ENCODE results near the gene CTTN. TPM values are rescaled to one million over a fixed set of nuclear protein-coding genes. Genes with fewer than 3 reads are reported as not detected.

Gene CTTN
- total RNA-seq, 1 experiment from 2014 or later: 1,035 TPM

DNA sequence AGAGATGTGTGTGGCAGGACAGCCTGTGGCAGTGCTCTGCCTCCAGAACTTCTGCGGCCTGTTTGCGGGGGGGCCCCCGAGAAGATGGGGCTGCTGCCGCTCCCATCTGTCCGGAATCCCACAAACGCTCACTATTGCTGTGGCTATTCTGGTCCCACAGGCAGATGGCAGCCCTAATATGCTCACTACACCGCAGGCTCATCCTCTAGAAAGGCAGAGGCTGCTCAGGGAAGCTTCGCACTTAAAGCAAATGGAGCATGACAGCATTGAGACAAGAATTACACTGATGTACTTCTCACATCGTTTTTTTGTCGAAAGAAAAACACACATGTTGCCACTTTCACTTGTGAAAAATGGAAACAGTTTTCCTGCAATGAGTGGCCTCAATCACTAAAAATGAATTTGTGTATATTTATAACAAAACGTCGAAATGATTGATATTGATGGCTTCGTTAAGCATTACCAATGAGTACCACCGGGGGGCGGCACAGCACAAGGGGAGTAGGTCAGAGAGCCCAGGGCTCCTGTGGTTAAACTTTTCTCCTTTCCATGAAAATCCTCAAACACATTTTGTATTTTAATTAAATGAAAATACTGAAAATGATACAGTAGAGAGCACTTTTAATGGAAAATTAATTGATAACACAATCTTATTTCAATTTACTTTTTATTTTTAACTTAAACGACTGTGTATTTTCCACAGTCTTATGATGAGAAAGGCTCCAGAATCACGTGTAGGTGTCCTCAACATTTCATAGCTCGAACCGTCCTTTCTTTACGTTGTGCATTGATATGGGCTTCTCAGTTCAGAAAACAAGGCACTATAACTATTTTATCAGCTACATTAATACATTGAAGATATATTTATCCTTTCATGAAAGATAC is 69.1 kb downstream of the CTTN start:
- Histone ChIP-seq H3K4me1 (replicated peaks) (no peaks in the 10 kb centered on the region; the same call in 1 of the 2 replicates), H3K36me3 (no peaks in the 10 kb centered on the region), H3K27me3 (replicated peaks) (peaks cover 15% of the 10 kb centered on the region), H3K4me3 (no peak overlapping the region), H3K9me3 (replicated peaks) (no peaks in the 10 kb centered on the region), H3K27ac (no peak overlapping the region)
- peak in 1 of 2 experiments; percentile 66 for DNase-seq (ENCODE audit: low read depth in 1 of 2, low spot score in 2 of 2)

DNA sequence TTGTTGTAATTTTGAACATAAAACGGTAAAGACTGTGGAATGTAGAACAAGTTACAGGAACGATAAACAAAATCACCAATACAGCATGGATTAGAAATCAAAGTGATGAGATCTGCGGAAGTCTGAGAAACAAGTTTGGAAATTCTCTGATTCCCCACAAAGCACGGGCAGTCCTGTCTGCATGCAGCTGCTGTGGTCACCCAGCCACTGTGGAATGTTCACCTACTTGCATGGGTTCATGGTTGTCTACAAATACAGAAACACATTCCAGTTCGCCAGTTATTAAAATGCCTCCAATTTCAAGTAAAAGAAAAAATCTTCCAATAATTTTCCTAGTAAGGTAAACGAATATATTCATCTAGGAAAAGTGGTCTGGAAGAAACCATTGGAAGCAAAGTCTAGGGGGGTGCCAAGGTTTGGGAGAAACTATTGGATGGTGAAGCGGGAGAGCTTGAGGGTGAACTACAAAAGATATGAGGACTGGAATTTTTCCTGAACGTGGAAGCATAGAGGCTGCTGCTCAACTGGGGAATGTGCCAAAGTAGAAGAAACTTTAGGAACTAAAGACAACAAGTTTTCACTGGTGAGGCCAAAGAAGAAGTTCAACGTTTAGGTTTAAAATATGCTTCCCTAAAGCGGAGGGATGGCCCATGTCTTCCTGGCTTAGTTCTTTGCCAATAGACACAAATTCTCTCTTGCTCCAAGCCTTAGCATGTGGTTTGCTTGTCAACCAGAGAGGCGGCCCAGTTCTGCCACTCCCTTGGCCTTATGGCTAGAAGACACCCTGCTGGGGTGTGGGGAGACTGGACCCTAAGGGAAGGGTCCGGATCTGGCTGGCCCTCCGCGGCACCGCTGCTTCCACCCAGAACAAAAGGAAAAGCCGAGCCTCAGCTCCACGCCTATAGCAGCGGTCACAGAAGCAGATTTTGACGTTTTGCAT is 70.2 kb downstream of the CTTN start:
- peaks cover 13% of the 10 kb centered on the region for H3K27me3 ChIP-seq (replicated peaks)
- no peaks in the 10 kb centered on the region for H3K9me3 ChIP-seq (replicated peaks)
- no peak overlapping the region for H3K27ac ChIP-seq
- no peaks in the 10 kb centered on the region; the same call in 1 of the 2 replicates for H3K4me1 ChIP-seq (replicated peaks)
- H3K36me3 ChIP-seq: no peaks in the 10 kb centered on the region
- H3K4me3 ChIP-seq: no peak overlapping the region
- peak in 1 of 2 experiments; percentile 49 for DNase-seq (ENCODE audit: low read depth in 1 of 2, low spot score in 2 of 2)

DNA sequence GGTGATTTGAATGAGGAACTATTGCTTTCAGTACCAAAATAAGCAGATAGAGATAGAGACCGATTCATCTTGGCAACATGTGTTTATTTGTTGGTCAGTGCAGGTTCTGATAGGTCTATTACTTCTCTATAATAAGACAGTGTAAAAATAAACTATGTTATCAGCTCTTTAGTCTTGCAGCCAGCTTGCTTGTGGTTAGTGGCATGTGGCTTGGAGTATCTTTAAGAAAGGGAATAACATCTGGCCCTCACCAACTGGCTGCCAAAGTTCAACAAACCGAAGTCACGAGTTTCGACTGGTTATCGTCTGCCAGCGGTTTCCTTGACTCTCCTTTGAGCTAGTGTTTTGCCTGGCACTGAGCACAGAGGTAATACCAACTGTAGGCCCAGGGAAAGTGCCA is 71.8 kb downstream of the CTTN start:
- no peaks in the 10 kb centered on the region for H3K9me3 ChIP-seq (replicated peaks)
- no peak overlapping the region for H3K27ac ChIP-seq
- no peaks in the 10 kb centered on the region; the same call in 1 of the 2 replicates for H3K4me1 ChIP-seq (replicated peaks)
- DNase-seq (ENCODE audit: low read depth in 1 of 2, low spot score in 2 of 2): no peak
- no peaks in the 10 kb centered on the region for H3K36me3 ChIP-seq
- H3K27me3 ChIP-seq (replicated peaks): peaks cover 13% of the 10 kb centered on the region
- H3K4me3 ChIP-seq: no peak overlapping the region

DNA sequence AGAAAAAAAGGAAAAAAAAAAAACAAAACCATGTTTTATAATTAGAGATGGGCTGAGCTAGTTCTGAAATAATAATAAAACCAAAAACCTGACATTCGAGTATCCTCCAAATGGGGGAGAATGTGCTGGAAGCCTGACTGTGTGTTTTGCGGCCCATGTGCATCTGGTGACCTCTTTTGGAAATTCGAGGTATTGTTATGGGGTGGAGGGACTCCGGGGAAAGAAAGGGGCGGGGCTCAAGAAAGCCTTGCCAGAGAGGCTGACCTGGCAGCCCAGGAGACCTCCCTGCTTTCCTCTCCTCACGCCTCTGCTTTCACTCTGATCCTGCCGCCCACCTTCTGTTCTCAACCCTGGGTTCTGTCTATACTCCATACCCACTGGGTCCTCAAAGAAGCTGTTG is 72.9 kb downstream of the CTTN start:
- Histone ChIP-seq H3K27me3 (replicated peaks) (peaks cover 13% of the 10 kb centered on the region), H3K36me3 (no peaks in the 10 kb centered on the region), H3K27ac (no peak overlapping the region), H3K9me3 (replicated peaks) (no peaks in the 10 kb centered on the region), H3K4me1 (replicated peaks) (no peaks in the 10 kb centered on the region; the same call in 1 of the 2 replicates), H3K4me3 (no peak overlapping the region)
- peak; percentile 50 to 74 for DNase-seq (ENCODE audit: low read depth in 1 of 2, low spot score in 2 of 2)

DNA sequence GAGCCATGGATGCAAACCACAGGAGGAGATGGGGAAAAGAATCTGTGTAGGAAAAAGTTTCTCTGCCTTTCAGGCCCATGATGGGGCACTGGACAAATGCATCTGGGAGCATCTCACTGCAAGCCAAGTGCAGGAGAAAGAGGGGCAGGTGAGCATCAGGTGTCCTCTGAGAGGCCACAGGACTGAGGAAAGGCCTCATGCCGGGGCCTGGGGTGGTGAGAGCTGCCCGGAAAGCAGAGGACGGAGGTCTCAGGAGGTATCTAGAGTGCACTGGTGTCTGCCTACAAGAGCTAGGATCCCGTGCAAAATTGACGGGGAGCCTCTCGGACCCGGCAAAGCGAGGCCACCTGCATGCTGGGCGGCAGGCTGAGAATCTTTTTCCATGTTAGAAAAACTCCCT is 73.9 kb downstream of the CTTN start:
- no peaks in the 10 kb centered on the region; the same call in 1 of the 2 replicates for H3K4me1 ChIP-seq (replicated peaks)
- DNase-seq (ENCODE audit: low read depth in 1 of 2, low spot score in 2 of 2): no peak
- H3K4me3 ChIP-seq: no peak overlapping the region
- H3K9me3 ChIP-seq (replicated peaks): no peaks in the 10 kb centered on the region
- H3K27ac ChIP-seq: no peak overlapping the region
- H3K27me3 ChIP-seq (replicated peaks): peaks cover 13% of the 10 kb centered on the region
- no peaks in the 10 kb centered on the region for H3K36me3 ChIP-seq

- DNase-seq (ENCODE audit: low read depth in 1 of 2, low spot score in 2 of 2): no peak
- no peaks in the 10 kb centered on the region for H3K36me3 ChIP-seq
- no peaks in the 10 kb centered on the region; the same call in 1 of the 2 replicates for H3K4me1 ChIP-seq (replicated peaks)
- no peak overlapping the region for H3K4me3 ChIP-seq
- H3K27ac ChIP-seq: no peak overlapping the region
- peaks cover 13% of the 10 kb centered on the region for H3K27me3 ChIP-seq (replicated peaks)
- no peaks in the 10 kb centered on the region for H3K9me3 ChIP-seq (replicated peaks)
Observed at GRCh38 chr11:70473186-70473872, 75.0 kb downstream of the CTTN start.

GRCh38 chr11:70473873-70474690 is 75.8 kb downstream of the CTTN start:
- DNase-seq (ENCODE audit: low read depth in 1 of 2, low spot score in 2 of 2): no peak
- no peaks in the 10 kb centered on the region for H3K36me3 ChIP-seq
- no peak overlapping the region for H3K27ac ChIP-seq
- no peaks in the 10 kb centered on the region for H3K9me3 ChIP-seq (replicated peaks)
- H3K4me1 ChIP-seq (replicated peaks): no peaks in the 10 kb centered on the region; the same call in 1 of the 2 replicates
- H3K4me3 ChIP-seq: no peak overlapping the region
- H3K27me3 ChIP-seq (replicated peaks): peaks cover 5% of the 10 kb centered on the region; the same call in 1 of the 2 replicates

GRCh38 chr11:70474710-70475109 is 76.4 kb downstream of the CTTN start:
- H3K27me3 ChIP-seq (replicated peaks): 0 out of 2 replicates have a peak, but pooled peaks cover under 1% of the 10 kb centered on the region
- no peak for DNase-seq (ENCODE audit: low read depth in 1 of 2, low spot score in 2 of 2)

GRCh38 chr11:70476669-70477068 is 78.3 kb downstream of the CTTN start:
- Histone ChIP-seq H3K4me1 (replicated peaks) (no peaks in the 10 kb centered on the region), H3K27ac (no peak overlapping the region), H3K36me3 (no peaks in the 10 kb centered on the region), H3K4me3 (no peak overlapping the region), H3K27me3 (replicated peaks) (no peaks in the 10 kb centered on the region), H3K9me3 (replicated peaks) (no peaks in the 10 kb centered on the region)
- no peak for DNase-seq (ENCODE audit: low read depth in 1 of 2, low spot score in 2 of 2)

More at GRCh38 chr11:70474710-70475109, 76.4 kb downstream of the CTTN start:
- Histone ChIP-seq H3K36me3 (no peaks in the 10 kb centered on the region), H3K4me1 (replicated peaks) (no peaks in the 10 kb centered on the region; the same call in 1 of the 2 replicates), H3K27ac (no peak overlapping the region), H3K9me3 (replicated peaks) (no peaks in the 10 kb centered on the region), H3K4me3 (no peak overlapping the region)

DNA sequence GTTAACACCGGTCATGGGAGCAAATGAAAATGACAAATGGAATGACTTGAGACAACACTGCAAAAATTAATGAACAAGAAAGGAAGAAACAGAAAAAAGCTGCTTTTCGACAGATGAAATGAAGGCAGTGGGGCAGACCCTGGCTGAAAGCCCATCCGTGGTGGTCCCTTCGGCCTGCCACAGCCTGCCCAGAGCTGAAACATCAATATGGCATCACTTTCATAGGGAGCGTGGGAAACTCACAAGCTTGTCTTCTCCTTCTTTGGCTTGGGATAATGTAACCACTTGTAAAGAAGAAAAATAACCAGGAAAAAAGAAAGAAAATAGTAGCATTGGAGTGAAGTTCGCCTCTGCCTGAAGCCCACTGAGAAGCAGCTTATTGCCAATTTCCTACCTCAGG is 78.8 kb downstream of the CTTN start:
- H3K27ac ChIP-seq: no peak overlapping the region
- H3K27me3 ChIP-seq (replicated peaks): no peaks in the 10 kb centered on the region
- H3K9me3 ChIP-seq (replicated peaks): 0 out of 2 replicates have a peak, but pooled peaks cover 2% of the 10 kb centered on the region
- H3K4me3 ChIP-seq: no peak overlapping the region
- no peaks in the 10 kb centered on the region for H3K36me3 ChIP-seq
- DNase-seq (ENCODE audit: low read depth in 1 of 2, low spot score in 2 of 2): no peak
- H3K4me1 ChIP-seq (replicated peaks): peaks cover 4% of the 10 kb centered on the region

GRCh38 chr11:70477609-70478008 is 79.3 kb downstream of the CTTN start:
- Histone ChIP-seq H3K4me1 (replicated peaks) (peaks cover 9% of the 10 kb centered on the region), H3K27ac (no peak overlapping the region), H3K9me3 (replicated peaks) (0 out of 2 replicates have a peak, but pooled peaks cover 2% of the 10 kb centered on the region), H3K4me3 (no peak overlapping the region), H3K36me3 (no peaks in the 10 kb centered on the region), H3K27me3 (replicated peaks) (no peaks in the 10 kb centered on the region)
- no peak for DNase-seq (ENCODE audit: low read depth in 1 of 2, low spot score in 2 of 2)

DNA sequence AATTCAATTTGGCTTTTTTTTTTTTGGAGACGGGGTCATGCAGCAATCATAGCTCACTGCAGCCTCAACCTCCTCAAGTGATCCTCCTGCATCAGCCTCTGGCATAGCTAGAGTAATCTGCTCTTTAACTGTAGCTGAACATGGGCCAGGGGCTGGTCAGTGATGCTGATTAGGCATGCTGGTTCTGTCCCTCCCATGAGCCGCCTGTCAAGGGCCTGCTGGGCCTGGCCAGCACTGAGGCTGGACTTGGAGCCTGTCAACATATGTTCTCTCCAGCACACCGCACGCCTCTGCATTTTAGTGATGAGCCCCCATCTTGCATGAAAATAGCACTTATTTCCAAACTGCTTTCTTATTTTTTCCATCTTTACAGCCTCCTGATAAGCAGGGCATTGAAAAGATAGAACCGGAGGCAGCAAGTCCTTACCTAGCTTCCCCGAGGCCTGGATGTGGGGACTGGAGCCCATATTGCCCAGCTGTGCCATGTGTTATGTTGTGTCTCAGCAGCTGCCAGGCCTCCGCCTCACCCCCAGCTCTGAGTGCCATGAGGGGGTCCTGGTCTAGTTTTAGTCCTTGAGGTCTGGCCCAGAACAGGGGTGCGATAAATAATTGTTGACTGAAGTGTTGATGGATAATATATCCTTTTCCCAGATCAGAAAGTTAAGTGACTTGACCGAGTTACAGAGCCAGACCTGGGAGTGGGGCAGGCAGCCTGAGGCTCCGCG is 80.0 kb downstream of the CTTN start:
- Histone ChIP-seq H3K27me3 (replicated peaks) (no peaks in the 10 kb centered on the region), H3K4me3 (no peak overlapping the region), H3K27ac (no peak overlapping the region), H3K4me1 (replicated peaks) (peaks cover 12% of the 10 kb centered on the region), H3K9me3 (replicated peaks) (0 out of 2 replicates have a peak, but pooled peaks cover 2% of the 10 kb centered on the region), H3K36me3 (no peaks in the 10 kb centered on the region)
- no peak for DNase-seq (ENCODE audit: low read depth in 1 of 2, low spot score in 2 of 2)

Data from SJSA1 (cell line).